Upper lobe of right lung (tissue), 1 donor: ENCODE measurements around the gene ZNF433. TPM values are rescaled to one million over a fixed set of nuclear protein-coding genes. Genes with fewer than 3 reads are reported as not detected.

ENCODE experiments used
- ATAC-seq: fragments of 200-7000 bp; cut with Tn5 transposase; one replicate; pipeline ENCODE4 v1.9.1; 2020; ENCODE audit warnings: mild to moderate bottlenecking, moderate library complexity
- DNase-seq: peaks from one replicate; pipeline ENCODE4 v3.0.0-alpha.2; 2020
- H3K27ac ChIP-seq: fragments of 200-600 bp; one replicate; pipeline ENCODE4 v1.8.0; 2022
- H3K27me3 ChIP-seq: fragments of 200-600 bp; one replicate; pipeline ENCODE4 v1.8.0; 2022; ENCODE audit warnings: mild to moderate bottlenecking
- H3K36me3 ChIP-seq: fragments of 200-600 bp; one replicate; pipeline ENCODE4 v1.8.0; 2022
- H3K4me1 ChIP-seq: fragments of 200-600 bp; one replicate; pipeline ENCODE4 v1.8.0; 2022
- H3K4me3 ChIP-seq: fragments of 200-600 bp; one replicate; pipeline ENCODE4 v1.8.0; 2022; ENCODE audit warnings: mild to moderate bottlenecking
- H3K9me3 ChIP-seq: fragments of 200-600 bp; one replicate; pipeline ENCODE4 v1.8.0; 2022
- intact Hi-C: fragments of 100-400 bp; cut with DNase I; formaldehyde crosslinking; loops from one replicate; pipeline ENCODE4 v1.11.0; 2022
- total RNA-seq: library from RNA; stranded (reverse); fragmentation: NEBNext Ultra II Directional; extraction: Animal tissue kit (Norgen Biotek cat#: 25700); gene quantifications from one replicate; pipeline ENCODE4 v1.2.1, GENCODE V29; 2021
- TF ChIP-seq, protein P1 (sequence below): fragments of 200-600 bp; IDR thresholded peaks from one replicate; pipeline ENCODE4 v1.8.0; 2022; ENCODE audit warnings: antibody characterized with exemption
- donor health status: DM: no; HTN: yes; CAD: no; lungs with severe emphysema.

Gene ZNF433
- total RNA-seq, 1 donor from 2014 or later = 5.1 TPM

DNA sequence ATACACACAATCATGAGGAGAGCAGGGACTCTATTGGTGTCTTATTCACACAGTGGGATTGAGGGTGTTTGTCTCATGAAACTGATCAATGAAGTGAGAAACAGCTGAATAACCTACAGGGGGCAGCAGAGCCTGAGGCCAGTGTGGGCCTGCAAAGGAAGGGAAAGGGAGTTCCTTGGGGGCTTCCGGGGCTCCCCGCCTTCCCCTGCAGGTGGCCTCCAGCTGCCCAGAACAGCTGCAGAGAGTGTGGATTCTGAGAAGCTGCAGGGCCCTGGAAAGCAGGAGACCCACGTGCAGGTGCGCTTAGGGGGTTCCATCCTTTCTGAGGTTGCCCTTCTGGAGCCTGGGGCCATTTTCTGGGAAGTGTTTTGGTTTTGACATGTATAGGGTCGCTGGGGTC, 50.5 kb downstream of the ZNF433 start:
- no peak overlapping the region for H3K4me3 ChIP-seq
- TF ChIP-seq, protein P1, sequence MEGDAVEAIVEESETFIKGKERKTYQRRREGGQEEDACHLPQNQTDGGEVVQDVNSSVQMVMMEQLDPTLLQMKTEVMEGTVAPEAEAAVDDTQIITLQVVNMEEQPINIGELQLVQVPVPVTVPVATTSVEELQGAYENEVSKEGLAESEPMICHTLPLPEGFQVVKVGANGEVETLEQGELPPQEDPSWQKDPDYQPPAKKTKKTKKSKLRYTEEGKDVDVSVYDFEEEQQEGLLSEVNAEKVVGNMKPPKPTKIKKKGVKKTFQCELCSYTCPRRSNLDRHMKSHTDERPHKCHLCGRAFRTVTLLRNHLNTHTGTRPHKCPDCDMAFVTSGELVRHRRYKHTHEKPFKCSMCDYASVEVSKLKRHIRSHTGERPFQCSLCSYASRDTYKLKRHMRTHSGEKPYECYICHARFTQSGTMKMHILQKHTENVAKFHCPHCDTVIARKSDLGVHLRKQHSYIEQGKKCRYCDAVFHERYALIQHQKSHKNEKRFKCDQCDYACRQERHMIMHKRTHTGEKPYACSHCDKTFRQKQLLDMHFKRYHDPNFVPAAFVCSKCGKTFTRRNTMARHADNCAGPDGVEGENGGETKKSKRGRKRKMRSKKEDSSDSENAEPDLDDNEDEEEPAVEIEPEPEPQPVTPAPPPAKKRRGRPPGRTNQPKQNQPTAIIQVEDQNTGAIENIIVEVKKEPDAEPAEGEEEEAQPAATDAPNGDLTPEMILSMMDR = no peak
- intact Hi-C loops = no loop called here
- DNase-seq = no peak
- H3K27ac ChIP-seq = no peak overlapping the region
- H3K36me3 ChIP-seq = no peaks in the 10 kb centered on the region
- H3K4me1 ChIP-seq = no peaks in the 10 kb centered on the region
- H3K9me3 ChIP-seq = peaks cover 6% of the 10 kb centered on the region
- no peak for ATAC-seq
- H3K27me3 ChIP-seq = no peaks in the 10 kb centered on the region

DNA sequence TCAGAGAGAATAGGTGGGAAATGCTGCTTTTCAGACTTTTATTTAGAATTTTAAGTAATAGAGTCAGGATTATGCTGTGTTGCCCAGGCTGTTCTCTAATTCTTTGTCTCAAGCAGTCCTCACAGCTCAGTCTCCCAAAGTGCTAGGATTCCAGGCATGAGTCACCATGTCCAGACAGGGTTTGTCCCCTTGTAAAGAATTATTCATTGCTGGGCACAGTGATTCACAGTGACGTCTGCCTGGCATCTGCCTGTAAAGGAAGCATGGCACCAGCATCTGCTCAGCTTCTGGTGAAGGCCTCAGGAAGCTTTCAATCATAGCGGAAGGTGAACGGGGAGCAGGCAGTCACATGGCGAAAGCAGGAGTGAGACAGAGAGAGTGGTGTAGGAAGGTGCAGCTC, 53.0 kb downstream of the ZNF433 start:
- no peak overlapping the region for H3K4me3 ChIP-seq
- H3K36me3 ChIP-seq = peaks cover 1% of the 10 kb centered on the region
- no peaks in the 10 kb centered on the region for H3K4me1 ChIP-seq
- DNase-seq (no peak), ATAC-seq (no peak)
- TF ChIP-seq, protein P1 = no peak
- intact Hi-C loops = no loop called here
- no peaks in the 10 kb centered on the region for H3K27me3 ChIP-seq
- H3K9me3 ChIP-seq = peaks cover 29% of the 10 kb centered on the region
- no peak overlapping the region for H3K27ac ChIP-seq

DNA sequence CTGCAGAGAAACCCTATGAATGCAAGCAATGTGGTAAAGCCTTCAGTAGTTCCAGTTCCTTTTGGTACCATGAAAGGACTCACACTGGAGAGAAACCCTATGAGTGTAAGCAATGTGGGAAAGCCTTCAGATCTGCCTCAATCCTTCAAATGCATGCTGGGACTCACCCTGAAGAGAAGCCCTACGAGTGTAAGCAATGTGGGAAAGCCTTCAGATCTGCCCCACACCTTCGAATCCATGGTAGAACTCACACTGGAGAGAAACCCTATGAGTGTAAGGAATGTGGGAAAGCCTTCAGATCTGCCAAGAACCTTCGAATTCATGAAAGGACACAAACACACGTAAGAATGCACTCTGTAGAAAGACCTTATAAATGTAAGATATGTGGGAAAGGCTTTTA, 56.0 kb downstream of the ZNF433 start:
- no peak for DNase-seq
- peaks cover 29% of the 10 kb centered on the region for H3K9me3 ChIP-seq
- H3K27me3 ChIP-seq = no peaks in the 10 kb centered on the region
- no peak overlapping the region for H3K27ac ChIP-seq
- intact Hi-C loops = no loop called here
- TF ChIP-seq, protein P1 = no peak
- no peak for ATAC-seq
- H3K4me1 ChIP-seq = no peaks in the 10 kb centered on the region
- H3K36me3 ChIP-seq = peaks cover 8% of the 10 kb centered on the region
- no peak overlapping the region for H3K4me3 ChIP-seq

DNA sequence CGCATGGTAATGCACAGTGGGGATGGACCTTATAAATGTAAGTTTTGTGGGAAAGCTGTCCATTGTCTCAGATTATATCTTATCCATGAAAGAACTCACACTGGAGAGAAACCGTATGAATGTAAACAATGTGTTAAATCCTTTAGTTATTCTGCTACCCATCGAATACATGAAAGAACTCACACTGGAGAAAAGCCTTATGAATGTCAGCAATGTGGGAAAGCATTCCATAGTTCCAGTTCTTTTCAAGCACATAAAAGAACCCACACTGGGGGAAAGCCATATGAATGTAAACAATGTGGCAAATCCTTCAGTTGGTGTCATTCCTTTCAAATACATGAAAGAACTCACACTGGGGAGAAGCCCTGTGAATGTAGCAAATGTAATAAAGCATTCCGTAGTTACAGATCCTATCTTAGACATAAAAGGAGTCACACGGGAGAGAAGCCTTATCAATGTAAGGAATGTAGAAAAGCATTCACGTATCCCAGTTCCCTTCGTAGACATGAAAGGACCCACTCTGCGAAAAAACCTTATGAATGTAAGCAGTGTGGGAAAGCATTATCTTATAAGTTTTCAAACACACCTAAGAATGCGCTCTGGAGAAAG, 56.9 kb downstream of the ZNF433 start:
- Histone ChIP-seq H3K27ac (no peak overlapping the region), H3K27me3 (no peaks in the 10 kb centered on the region), H3K4me1 (no peaks in the 10 kb centered on the region), H3K4me3 (no peak overlapping the region), H3K9me3 (peaks cover 29% of the 10 kb centered on the region), H3K36me3 (peaks cover 8% of the 10 kb centered on the region)
- TF ChIP-seq, protein P1 = no peak
- intact Hi-C loops = no loop called here
- DNase-seq (no peak), ATAC-seq (no peak)

DNA sequence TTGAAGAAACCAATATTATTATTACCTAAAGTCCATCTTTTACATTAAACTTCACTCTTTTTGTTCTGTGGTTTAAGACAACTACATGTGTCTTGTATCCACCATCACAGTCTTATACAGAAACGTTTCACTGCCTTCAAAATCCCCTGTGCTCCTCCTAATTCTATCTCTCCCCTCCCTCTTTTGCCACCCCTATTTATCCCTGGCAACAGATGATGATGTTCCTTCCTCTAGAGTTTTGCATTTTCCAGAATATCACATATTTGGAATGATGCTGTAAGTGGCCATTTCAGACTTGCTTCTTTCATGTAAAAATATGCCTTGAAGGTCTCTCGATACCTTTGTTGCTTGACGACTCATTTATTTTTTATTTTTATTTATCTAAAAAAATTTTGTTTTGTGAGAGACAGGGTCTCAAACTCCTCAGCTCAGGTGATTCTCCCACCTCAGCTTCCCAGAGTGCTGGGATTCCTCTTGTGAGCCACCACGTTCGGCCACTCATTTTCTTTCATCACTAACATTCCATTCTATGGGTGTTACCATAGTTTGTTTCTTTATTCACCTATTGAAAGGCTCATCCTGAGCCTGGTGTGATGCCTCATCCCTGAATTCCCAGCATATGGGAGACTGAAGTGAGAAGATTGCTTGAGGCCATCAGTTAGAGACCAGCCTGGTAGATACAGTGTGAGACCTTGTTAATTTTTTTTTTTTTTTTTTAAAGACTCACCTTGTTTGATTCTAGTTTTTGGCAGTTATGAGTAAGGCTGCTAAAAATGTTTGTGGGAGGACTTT, 62.3 kb downstream of the ZNF433 start:
- DNase-seq (no peak), ATAC-seq (no peak)
- TF ChIP-seq, protein P1 = no peak
- Histone ChIP-seq H3K4me3 (no peak overlapping the region), H3K9me3 (peaks cover 5% of the 10 kb centered on the region), H3K27ac (no peak overlapping the region), H3K4me1 (no peaks in the 10 kb centered on the region), H3K27me3 (no peaks in the 10 kb centered on the region), H3K36me3 (peaks cover 8% of the 10 kb centered on the region)
- intact Hi-C loops = no loop called here
